AG08395 (cell line): ENCODE results near the gene NXPE3.

Experiments
- DNase-seq: peaks from one replicate; pipeline ENCODE4 v3.0.0; 2012; ENCODE audit warnings: mixed read lengths, low spot score

The NXPE3 gene

DNA sequence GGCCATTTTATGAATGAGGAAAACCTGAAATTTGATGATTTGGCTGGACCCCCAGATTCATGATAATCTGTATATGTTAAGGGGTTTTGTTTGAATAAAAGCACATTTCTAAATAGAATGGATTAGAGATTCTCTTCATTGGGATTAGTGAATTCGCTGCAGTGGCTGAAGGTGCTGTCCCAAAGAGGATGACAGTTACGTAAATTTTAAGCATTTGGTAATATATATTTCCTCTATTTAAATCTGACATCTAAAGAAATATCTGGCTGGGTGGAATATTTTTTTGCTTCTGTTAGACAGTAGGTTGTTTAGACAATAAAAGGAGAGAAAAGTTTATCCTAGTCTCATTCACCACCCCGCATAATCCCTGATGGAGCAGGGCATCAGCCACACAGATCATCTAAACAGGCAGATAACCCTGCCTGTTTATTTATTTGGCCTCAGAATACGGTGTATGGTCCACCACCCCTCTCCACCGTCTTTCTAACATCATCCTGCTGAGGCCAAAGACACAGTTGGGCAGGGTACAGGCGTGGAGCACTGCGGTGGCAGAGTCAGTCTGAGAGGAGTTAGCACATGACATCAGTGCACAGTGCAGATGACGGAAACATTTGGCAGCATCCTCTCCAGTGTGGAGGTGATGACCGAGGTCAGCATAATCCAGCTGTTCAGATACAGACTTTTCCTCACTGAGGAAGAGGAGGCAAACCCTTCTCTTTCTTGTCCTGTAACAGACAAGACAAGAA, 49.9 kb downstream of the NXPE3 start:
- peak; percentile 52 for DNase-seq

DNA sequence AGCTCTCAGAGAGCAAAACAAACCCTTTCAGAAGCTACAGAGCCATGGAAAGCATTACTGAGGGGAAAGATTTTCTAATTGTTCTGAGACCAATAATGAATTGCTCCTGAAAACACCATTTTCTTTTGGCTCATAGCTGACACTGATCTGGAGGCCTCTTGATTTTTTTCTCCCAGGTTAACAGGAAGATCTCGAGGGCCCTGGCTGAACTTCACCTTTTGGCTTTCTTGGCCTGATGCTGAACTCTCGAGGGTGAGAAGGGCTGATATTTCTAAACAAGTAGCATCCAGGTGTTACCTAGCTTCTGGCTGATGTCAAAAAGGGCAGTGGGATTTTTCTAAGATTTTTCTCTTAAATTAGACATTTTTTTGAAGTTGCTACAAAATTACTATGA, 50.4 kb downstream of the NXPE3 start:
- DNase-seq: no peak

DNA sequence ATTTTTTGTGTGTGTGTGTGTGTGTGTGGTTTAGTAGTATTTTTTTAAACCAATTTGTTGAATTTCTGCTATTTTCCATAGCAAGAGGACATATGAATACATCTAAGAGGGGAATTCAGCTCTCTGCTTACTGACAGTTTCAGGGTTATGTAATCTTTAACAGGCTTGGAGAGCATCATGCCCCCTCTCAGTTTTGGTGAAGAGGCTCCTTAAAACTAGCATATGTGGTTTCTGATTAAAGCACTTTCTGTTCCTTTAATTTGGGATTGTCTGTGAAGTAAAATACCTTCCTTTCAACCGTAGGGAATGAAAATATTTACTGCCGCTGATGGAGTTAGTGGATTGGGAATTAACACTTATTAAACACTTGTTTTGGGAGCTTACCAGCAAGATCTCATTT, 50.9 kb downstream of the NXPE3 start:
- DNase-seq: no peak

DNA sequence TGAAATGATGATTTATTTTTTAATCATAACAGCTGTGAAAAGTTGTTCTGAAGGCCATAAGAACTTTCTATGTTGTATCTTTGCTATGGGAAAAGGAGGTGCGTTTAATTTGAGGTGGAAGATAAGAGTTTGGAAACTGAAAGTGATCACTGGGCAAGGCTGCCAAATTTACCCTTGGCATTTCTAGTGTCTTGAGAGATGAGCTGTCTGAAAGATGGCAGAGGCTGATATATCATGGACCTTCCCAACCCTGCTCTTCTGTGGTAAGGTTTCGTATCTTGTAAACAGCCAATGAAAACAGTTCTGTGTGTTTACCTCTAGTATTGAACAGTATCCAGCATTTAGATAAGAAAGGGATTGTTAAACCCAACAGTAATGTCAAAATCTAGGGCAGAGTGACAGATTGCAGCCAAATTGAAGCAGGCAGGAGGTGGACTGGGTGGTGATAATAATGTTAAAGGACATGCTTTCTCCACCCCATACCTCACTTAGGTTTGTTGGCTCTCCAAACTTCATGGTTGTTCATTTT, 54.5 kb downstream of the NXPE3 start:
- no peak for DNase-seq

DNA sequence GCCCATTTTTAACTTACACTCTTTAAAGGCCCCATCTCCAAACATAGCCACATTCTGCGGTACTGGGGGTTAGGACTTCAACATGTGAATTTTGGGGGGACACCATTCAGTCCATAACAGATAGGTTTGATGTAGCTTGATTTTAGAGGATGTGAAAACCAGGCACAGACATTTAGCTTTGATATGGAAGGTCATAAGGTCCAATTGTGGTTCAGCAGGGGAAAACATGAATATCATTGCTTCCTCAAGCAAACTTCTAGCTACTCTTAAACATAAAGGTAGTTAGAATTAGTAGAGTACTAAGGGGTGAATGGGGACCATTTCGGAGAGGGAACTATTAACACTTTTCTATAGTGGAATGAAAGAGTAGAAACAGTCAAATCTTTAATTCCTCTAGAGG, 56.7 kb downstream of the NXPE3 start:
- no peak for DNase-seq

DNA sequence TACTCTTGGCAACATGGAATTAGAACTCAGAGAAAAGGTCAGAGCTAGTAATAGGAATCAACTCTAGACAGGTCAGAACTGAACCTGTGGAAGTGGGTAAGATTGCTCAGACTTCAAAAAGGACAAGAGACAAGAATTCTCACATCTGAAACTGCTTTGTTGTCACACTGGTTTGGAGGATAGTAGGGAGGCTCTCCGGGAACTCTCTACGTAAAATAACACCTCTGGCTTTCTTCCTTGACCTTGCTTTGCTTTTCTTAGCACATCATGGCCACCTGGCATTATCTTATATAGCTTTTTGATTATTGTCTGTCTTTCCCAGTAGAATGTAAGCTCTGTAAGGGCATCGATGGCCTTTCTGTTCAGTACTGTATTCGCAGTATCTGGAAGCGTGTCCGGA, 57.1 kb downstream of the NXPE3 start:
- no peak for DNase-seq

DNA sequence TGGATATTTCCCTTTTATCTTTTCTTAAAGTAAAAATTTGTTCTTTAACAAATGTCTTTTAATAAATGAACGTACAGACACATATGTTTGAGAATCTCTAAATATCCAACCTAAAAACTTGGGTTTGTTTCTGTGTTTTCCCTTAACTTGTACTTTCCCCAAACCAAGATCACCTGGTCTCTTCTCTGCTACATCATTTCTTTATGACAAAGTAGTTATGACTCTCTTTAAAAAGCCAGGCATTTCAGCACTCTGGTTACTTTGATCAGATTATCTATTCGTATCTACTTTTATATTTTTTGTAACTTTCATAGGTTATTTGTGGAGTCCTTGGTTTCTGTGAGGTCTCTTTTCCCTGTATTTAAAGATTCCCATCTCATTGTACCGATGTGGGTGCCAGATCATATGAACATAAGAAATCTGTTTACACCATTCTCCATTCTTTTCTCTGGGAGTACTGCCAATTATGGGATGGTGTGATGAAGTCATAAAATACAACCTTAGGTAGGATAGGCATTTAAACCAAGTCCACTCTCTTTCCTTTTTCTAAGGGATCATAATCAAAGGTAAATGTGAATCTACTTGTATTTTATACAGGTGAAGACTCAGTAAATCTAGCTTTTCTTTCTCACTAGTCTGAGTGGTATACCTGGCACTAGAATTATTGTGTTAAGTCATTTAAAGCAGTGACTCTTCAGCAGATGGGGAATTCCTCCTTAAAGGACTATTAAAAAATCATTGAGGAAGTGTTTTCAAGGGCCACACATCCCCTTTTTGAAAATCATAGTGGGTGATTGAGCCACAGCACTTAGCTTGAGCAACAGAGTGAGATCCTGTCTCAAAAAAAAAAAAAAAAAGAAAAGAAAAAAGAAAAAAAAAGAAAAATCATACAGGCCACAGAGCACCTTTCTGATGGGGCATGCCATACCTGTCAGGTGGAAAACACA, 57.9 kb downstream of the NXPE3 start:
- DNase-seq: peak; percentile 27

DNA sequence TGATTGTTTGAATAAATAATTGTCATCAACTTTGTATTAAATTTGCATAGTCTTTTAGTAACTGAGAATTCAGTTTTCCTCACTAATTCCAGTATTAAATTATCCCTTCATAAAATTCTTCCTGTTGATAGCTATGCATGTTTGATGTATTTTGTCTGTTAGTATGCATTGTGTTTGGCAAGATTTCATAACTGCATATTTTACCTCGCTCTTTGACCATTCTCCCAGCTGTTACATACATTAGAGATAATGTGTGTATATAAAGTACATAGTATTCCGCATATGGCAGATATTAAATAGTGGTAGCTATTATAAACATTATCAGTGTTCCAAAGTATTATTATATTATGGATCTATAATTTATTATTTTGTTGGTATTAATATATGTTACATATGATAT, 59.7 kb downstream of the NXPE3 start:
- no peak for DNase-seq

DNA sequence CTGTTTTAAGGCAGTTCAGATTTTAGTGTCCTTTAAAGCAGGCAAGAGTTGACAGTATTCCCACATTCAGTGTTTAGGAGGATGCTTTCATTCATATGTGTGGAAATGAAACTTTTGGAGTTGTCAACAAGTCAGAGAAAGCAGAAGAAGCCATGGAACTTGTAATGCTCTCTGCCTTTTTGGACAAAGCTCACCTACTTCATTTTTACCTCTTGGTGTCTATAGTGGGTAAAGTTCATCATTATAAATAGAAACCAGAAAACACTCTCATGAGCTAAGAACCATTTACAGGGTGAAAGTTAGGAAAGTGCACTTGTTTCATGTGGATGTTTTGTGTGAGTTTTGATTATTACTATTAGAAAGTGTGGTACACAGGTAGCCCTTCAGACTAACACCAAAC, 61.1 kb downstream of the NXPE3 start:
- DNase-seq: no peak

DNA sequence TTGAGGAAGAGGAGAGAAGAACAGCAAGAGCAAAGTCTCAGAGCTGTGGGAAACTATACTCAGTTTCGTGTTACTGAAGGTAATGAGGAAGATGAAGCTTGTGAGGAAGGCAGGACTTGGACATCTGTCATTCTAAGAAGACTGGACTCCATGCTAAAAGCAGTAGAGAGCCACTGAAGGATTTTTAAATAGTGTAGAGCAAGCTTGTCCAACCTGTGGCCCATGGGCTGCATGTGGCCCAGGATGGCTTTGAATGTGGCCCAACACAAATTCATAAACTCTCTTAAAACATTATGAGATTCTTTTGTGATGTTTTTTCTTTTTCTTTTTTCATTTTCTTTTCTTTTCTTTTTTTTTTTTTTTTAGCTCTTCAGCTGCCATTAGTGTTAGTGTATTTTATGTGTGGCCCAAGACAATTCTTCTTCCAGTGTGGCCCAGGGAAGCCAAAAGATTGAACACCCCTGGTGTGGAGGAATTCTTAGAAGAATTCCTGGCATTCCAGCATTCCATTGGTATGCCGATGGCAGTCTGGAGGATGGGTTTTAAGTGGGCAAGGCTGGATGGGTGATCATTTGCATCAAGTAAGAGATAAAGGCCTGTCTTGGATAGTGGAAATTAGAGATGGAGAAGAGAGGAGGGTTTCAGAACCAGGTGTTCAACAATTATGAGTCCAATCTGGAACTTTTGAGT, 63.4 kb downstream of the NXPE3 start:
- DNase-seq: peak; percentile 53

DNA sequence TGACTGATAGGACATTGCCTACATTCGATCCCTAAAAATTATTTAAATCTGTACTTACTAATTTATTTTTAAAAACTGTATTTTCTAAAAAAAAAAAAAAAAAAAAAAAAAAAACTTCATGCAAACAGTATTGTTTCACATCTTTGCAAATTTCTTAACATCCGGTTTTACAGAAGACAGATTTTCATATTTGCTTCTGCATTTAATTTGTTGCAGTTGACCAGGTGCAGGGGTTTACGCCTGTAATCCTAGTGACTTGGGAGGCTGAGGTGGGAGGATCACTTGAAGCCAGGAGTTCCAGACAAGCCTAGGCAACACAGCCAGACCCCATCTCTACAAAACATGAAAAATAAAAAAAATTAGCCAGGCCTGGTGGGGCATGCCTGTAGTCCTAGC, 63.9 kb downstream of the NXPE3 start:
- no peak for DNase-seq

DNA sequence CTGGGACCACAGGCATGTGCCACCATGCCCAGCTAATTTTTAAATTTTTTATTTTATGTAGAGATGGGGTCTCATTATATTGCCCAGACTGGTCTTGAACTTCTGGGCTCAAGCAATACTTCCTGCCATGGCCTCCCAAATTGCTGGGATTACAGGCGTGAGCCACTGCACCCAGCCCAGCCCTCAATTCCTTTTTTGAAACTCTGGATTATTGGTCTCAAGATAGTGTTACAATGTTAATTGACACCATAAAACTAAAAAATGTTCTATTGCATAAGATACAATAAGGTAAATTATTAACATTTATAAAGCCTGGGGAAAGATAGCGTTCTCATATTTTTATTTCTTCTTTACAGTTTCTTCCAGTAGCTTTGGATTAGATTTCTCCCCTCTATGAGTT, 66.4 kb downstream of the NXPE3 start:
- DNase-seq: no peak

DNA sequence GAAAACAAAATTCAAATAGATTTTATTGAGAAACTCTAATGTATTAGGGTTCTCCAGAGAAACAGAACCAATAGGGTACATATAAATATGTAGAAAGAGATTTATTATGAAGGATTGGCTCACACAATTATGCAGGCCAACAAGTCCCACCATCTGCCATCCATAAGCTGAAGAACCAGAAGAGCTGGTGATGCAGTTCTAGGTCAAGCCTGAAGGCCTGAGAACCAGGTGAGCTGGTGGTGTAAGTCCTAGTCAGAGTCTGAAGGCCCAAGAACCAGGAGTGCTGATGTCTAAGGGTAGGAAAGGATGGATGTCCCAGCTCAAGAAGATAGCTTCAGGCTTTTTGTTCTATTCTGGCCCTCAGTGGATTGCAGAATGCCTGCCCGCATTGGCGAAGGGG, 67.7 kb downstream of the NXPE3 start:
- DNase-seq: no peak

DNA sequence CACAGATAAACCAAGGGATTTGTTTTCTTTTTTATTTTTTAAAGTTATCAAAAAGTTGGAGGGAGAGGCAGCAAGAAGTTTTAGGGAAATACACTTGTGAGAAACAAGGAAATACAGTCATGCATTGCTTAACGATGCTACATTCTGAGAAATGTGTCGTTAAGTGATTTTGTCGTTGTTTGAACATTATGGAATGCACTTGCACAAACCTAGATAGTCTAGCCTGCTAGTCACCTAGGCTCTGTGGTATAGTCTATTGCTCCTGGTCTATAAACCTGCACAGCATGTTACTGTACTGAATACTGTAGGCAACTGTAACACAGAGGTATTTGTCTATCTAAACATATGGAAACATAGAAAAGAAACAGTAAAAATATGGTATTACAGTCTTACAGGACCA, 68.3 kb downstream of the NXPE3 start:
- DNase-seq: no peak

DNA sequence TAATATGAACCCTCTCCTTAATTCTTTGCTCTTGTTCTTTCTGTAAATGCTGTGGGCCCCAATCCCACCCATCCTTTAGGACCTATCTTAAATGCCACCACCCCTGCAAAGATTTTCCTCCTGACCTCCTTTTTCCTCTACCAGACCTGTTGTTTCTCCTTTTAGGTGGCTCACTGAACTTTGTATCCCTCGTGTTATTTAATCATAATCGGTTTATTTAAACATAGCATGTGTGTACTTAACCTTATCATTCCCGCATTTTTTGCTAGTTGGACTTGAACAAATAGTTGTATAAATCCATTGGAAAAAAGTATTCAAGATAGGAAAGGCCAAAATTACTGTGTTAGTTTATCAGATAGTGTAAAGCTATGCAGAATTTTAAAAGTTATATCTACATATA, 69.3 kb downstream of the NXPE3 start:
- no peak for DNase-seq

DNA sequence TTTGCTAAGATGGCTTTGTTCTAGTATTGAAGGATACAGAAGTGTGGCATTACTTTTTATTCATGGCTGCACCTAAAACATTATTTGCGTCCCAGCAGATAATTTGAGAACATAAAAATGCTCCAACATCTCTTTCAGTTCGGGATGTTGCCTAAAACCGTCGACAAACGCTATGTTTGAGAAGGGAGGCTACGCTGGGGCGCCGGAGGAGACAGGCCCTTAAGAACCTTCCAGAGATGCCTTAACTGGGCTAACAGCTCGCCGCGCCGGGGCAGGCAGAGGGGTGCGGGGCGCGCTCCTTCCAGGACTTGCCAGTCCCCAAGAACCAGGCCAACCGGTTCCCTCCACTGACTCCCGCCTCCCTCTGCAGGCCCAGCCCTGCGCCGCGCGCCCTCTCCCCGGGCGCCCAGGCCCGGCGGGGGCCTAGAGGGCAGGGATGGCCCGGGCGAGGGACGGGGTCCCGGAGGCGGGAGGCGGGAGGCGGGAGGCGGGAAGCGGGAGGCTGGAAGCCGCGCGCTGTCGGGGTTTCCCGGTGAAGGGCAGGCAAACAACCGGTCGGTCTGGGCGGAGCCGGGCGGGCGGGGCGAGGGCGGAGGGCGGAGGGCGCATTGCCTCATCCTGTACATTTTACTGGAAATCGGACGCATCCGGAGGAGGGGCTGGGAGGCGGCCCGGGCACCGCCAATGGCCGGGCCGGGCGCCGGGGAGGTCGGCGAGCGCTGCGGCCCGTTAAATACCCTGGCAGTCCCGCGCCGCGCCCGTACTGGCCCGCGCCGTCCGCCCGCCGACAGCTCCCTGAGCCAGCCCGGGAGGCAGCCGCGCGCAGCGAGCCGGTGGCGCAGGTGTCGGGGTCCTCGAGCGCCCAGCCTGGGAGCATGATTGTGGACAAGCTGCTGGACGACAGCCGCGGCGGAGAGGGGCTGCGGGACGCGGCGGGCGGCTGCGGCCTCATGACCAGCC, 70.0 kb downstream of the NXPE3 start, which contains the start of gene NFKBIZ:
NFKBIZ (plus strand) TSS at position 761 of the 960 bp plus-strand sequence; CDS start at position 876, 115 bp downstream.
- DNase-seq: peak; percentile 97

DNA sequence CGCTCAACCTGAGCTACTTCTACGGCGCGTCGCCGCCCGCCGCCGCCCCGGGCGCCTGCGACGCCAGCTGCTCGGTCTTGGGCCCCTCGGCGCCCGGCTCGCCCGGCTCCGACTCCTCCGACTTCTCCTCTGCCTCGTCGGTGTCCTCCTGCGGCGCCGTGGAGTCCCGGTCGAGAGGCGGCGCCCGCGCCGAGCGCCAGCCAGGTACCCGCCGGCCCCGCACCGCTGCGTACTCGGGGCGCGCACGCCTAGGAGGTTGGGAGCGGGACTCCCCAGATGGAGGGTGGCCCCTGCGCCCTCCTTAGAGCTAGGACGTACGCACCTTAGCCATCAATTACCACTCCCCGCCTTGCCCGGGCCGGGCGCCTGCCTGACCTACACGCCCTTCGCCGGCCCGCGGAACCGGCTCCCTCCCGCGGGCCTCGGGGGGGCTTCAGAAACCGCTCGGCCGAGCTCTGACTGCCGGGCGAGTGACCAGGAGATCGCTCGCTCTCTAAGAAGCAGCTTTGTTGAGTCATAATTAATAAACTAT, 70.8 kb downstream of the NXPE3 start:
- DNase-seq: peak; percentile 14

DNA sequence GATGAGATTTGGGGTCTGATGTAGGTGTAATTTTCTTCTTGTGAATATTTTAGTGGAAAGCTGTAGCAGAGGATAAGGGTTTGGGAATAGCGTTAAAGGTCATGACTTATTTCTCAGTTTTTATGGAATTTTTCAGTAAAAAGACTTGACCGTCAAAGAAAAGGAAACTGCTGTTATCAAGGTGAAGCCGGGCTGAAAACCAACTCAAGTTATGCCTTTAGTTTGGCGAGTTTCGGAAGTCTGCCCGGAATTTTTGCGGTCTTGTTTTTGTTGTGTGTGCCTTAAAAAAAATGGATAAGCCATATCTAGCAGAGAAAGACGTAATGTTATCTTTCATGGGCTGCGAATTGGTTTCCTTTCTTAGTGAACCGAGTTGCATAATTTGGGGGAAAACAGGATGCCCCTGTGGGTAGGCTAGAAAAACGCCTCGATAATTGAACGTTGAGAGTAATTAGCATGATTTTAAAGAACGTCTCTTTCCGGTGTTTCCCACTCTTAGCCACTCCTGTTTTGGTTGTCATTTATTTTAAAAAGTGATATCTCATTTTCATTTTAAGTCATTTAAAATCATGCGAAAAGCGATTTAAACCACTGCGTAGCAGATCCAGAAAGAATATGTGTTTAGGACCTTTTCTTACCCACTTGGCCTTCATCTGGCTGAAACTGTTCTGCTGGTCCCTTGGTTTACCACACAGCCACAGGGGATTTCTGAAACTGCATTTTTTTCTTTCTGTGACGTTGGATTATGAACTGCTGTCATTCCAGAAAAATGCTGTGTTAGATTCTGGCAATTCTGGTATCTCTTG, 71.4 kb downstream of the NXPE3 start:
- peak; percentile 55 for DNase-seq

DNA sequence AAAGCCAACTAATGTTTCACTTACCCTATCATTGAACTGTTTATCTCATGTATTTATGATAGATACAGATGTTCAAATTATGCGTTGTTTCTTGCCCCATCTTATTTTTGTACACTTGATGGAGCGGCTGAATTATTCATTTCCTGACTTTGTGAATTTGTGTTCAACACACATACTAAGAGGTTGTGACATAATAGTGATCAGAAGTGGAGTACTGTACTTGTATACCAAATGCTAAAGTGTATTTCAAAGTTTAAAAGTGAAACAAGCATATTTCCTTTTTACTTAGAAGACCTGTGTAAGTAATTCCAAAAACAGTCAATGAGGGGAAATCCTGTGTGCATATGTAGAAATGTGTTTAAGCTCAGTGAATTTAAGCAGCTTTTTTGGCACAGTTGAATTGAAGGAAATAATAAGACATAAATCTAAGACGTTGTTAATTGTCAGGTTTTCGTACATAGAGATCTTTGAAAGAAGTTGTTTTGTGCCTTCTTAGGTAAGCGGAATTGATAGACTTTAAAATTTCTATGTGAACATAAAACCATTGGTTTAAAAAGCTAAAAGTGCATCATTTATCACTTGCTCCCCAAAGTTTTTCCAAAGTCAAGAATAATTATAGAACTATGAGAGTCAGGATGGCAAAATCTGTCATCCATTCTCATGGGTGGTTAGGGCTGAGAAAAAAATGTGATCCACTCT, 72.2 kb downstream of the NXPE3 start:
- no peak for DNase-seq
